ENCODE results near the gene PRKAR2B.

DNA sequence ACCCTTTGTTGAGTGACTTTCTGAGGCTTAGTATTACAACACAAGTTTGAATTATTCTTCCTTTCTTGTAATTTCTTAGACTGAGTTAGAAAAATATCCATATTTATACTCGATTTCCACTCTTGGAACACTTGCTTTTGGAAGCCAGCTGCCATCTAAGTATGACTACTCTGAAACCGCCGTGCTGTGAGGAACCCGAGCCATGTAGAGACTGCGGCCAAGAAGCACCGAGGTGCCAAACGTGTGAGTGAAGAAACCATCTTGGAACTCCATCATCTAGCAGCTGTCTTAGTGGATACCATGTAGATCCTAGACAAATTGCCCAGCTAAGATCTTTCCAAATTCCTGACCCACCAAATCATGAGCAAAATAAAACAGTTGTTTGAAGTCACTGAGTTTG is 49.7 kb upstream of the PRKAR2B start:
- TF ChIP-seq, protein P1, sequence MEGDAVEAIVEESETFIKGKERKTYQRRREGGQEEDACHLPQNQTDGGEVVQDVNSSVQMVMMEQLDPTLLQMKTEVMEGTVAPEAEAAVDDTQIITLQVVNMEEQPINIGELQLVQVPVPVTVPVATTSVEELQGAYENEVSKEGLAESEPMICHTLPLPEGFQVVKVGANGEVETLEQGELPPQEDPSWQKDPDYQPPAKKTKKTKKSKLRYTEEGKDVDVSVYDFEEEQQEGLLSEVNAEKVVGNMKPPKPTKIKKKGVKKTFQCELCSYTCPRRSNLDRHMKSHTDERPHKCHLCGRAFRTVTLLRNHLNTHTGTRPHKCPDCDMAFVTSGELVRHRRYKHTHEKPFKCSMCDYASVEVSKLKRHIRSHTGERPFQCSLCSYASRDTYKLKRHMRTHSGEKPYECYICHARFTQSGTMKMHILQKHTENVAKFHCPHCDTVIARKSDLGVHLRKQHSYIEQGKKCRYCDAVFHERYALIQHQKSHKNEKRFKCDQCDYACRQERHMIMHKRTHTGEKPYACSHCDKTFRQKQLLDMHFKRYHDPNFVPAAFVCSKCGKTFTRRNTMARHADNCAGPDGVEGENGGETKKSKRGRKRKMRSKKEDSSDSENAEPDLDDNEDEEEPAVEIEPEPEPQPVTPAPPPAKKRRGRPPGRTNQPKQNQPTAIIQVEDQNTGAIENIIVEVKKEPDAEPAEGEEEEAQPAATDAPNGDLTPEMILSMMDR (IDR thresholded peaks at IDR 0.05; ENCODE audit: poor library complexity) = no peak
- TF ChIP-seq EZH2phosphoT487 (IDR thresholded peaks at IDR 0.05; ENCODE audit: low read depth, severe bottlenecking, unreplicated experiment) = no peak

Measured in hepatocyte (in vitro differentiated cells).